ENCODE measurements around the gene LYPD6B.

The LYPD6B gene

DNA sequence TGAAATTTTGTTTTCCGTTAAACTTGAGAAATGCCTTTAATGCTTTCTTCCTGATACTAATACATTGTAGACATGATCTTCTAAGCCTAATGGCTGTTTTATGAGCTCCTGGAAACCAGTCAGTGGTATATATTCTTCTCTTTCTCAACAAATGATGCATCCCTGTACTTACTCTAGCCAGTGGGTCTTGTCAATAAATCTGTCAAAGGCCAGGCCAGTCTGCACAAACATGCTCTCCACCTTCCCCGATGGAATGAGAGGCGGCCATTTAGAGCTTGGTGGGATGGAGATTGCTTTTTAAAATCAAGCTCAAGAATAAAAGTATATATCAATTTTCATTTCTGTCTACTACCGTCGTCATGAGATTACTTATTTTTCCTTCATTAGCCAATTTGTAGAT, 140.1 kb downstream of the LYPD6B start:
- no peaks in the 10 kb centered on the region for H3K4me1 ChIP-seq (ENCODE audit: insufficient read depth, low read length, severe bottlenecking)
- H3K79me2 ChIP-seq (ENCODE audit: insufficient read depth, low read length), result no peaks in the 10 kb centered on the region
- H3K9me2 ChIP-seq (ENCODE audit: low read depth, low read length), result no peaks in the 10 kb centered on the region
- H3K27ac ChIP-seq (ENCODE audit: low read depth, low read length, poor library complexity, severe bottlenecking), result no peak overlapping the region
- TF ChIP-seq EZH2 (IDR thresholded peaks at IDR 0.05; ENCODE audit: borderline replicate concordance, low read length), result no peak
- TF ChIP-seq, protein P1, sequence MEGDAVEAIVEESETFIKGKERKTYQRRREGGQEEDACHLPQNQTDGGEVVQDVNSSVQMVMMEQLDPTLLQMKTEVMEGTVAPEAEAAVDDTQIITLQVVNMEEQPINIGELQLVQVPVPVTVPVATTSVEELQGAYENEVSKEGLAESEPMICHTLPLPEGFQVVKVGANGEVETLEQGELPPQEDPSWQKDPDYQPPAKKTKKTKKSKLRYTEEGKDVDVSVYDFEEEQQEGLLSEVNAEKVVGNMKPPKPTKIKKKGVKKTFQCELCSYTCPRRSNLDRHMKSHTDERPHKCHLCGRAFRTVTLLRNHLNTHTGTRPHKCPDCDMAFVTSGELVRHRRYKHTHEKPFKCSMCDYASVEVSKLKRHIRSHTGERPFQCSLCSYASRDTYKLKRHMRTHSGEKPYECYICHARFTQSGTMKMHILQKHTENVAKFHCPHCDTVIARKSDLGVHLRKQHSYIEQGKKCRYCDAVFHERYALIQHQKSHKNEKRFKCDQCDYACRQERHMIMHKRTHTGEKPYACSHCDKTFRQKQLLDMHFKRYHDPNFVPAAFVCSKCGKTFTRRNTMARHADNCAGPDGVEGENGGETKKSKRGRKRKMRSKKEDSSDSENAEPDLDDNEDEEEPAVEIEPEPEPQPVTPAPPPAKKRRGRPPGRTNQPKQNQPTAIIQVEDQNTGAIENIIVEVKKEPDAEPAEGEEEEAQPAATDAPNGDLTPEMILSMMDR (IDR thresholded peaks at IDR 0.05; ENCODE audit: low read length), result no peak
- no peak overlapping the region for H3K4me2 ChIP-seq (ENCODE audit: low read length)
- H3K4me3 ChIP-seq (ENCODE audit: low read depth, low read length, poor library complexity, severe bottlenecking), result no peak overlapping the region
- no peaks in the 10 kb centered on the region for H3K27me3 ChIP-seq (ENCODE audit: insufficient read depth, low read length)
- no peaks in the 10 kb centered on the region for H3F3A ChIP-seq (ENCODE audit: insufficient read depth, low read length)
- no peaks in the 10 kb centered on the region for H4K20me1 ChIP-seq (ENCODE audit: insufficient read depth, low read length)
- H2AFZ ChIP-seq (ENCODE audit: low read length), result no peak overlapping the region
- no peaks in the 10 kb centered on the region for H3K36me3 ChIP-seq (ENCODE audit: insufficient read depth, low read length)
- H3K9me3 ChIP-seq (ENCODE audit: low read length), result no peaks in the 10 kb centered on the region
- H3K9ac ChIP-seq (ENCODE audit: low read length), result no peak overlapping the region

DNA sequence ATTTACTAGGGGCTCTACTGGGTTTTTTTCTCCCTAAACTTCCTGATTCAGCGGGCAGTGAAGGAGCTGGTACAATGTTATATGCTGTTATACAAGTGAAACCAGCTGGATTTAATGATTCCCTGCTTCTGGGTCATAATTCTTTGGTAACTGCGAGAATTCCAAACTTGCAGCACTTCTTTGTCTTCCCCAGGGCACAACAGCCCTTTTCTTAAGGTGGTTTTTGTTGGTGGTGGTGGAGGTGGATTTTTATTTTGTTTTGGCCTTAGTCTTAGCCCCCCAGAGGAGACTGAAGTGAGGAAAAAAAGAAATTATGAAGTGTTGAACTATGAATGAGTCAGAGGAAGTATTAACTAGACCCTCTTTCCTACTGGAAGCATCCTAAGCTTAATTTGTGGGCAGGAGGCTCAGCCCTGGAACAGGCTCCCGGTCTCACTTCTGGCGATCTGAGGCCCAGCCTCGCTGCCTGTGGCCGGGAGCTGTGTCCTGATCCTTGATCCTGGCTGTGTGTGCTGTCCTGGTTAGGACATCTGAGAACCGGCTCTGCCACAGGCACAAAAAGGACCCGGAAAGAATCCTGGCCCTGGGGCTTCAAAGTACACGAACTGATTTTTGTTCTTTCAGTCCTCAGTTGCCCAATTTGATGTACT, 141.9 kb downstream of the LYPD6B start:
- Histone ChIP-seq H3F3A (ENCODE audit: insufficient read depth, low read length) (no peaks in the 10 kb centered on the region), H3K4me3 (ENCODE audit: low read depth, low read length, poor library complexity, severe bottlenecking) (no peak overlapping the region), H3K36me3 (ENCODE audit: insufficient read depth, low read length) (no peaks in the 10 kb centered on the region), H3K4me2 (ENCODE audit: low read length) (no peak overlapping the region), H3K27ac (ENCODE audit: low read depth, low read length, poor library complexity, severe bottlenecking) (no peak overlapping the region), H3K9me2 (ENCODE audit: low read depth, low read length) (no peaks in the 10 kb centered on the region), H3K27me3 (ENCODE audit: insufficient read depth, low read length) (no peaks in the 10 kb centered on the region), H3K9ac (ENCODE audit: low read length) (no peak overlapping the region), H2AFZ (ENCODE audit: low read length) (no peak overlapping the region), H3K4me1 (ENCODE audit: insufficient read depth, low read length, severe bottlenecking) (no peaks in the 10 kb centered on the region), H4K20me1 (ENCODE audit: insufficient read depth, low read length) (no peaks in the 10 kb centered on the region), H3K9me3 (ENCODE audit: low read length) (no peaks in the 10 kb centered on the region), H3K79me2 (ENCODE audit: insufficient read depth, low read length) (no peaks in the 10 kb centered on the region)
- no peak for TF ChIP-seq EZH2 (IDR thresholded peaks at IDR 0.05; ENCODE audit: borderline replicate concordance, low read length)
- TF ChIP-seq, protein P1 (IDR thresholded peaks at IDR 0.05; ENCODE audit: low read length), result no peak

DNA sequence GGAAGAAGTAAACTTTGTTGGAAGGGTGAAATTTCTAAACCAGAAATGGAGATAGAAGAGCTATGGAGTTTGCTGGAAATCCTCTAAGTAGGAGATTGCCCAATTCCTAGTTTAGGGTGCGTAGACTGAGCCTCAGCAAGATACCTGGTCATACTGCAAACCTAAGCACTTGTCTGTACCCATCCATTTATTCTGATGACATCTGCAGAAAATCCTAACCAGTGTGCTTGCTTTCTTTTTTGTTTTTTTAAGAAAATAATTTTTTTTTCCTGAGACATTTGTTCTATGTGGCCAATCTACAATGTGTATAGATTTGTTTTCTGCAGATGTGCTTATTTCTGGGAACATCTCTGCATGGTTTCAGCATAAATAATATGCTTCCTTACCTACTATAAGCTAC, 144.7 kb downstream of the LYPD6B start:
- Histone ChIP-seq H3F3A (ENCODE audit: insufficient read depth, low read length) (no peaks in the 10 kb centered on the region), H3K27ac (ENCODE audit: low read depth, low read length, poor library complexity, severe bottlenecking) (no peak overlapping the region), H2AFZ (ENCODE audit: low read length) (no peak overlapping the region), H3K79me2 (ENCODE audit: insufficient read depth, low read length) (no peaks in the 10 kb centered on the region), H4K20me1 (ENCODE audit: insufficient read depth, low read length) (no peaks in the 10 kb centered on the region), H3K4me3 (ENCODE audit: low read depth, low read length, poor library complexity, severe bottlenecking) (no peak overlapping the region), H3K4me1 (ENCODE audit: insufficient read depth, low read length, severe bottlenecking) (no peaks in the 10 kb centered on the region), H3K36me3 (ENCODE audit: insufficient read depth, low read length) (no peaks in the 10 kb centered on the region), H3K4me2 (ENCODE audit: low read length) (no peak overlapping the region), H3K27me3 (ENCODE audit: insufficient read depth, low read length) (no peaks in the 10 kb centered on the region), H3K9me3 (ENCODE audit: low read length) (no peaks in the 10 kb centered on the region), H3K9ac (ENCODE audit: low read length) (no peak overlapping the region), H3K9me2 (ENCODE audit: low read depth, low read length) (no peaks in the 10 kb centered on the region)
- TF ChIP-seq EZH2 (IDR thresholded peaks at IDR 0.05; ENCODE audit: borderline replicate concordance, low read length), result no peak
- TF ChIP-seq, protein P1 (IDR thresholded peaks at IDR 0.05; ENCODE audit: low read length), result no peak

All from OCI-LY1 (cell line).